HG02840 (cell line): Measurements from ENCODE around the gene SUSD1.
"Not testable (repeated sequence)": the region's sequence is repeated elsewhere in the genome, so short reads cannot be mapped to it uniquely, and the experiment has no call there.

Experiments used
- ATAC-seq: cut with Tn5 transposase; IDR thresholded peaks from one replicate; pipeline ENCODE4 v1.9.1; 2021; ENCODE audit warnings: mild to moderate bottlenecking, moderate library complexity, moderate number of reproducible peaks; ENCODE audit not compliant: unreplicated experiment, low FRiP score

SUSD1 gene

DNA sequence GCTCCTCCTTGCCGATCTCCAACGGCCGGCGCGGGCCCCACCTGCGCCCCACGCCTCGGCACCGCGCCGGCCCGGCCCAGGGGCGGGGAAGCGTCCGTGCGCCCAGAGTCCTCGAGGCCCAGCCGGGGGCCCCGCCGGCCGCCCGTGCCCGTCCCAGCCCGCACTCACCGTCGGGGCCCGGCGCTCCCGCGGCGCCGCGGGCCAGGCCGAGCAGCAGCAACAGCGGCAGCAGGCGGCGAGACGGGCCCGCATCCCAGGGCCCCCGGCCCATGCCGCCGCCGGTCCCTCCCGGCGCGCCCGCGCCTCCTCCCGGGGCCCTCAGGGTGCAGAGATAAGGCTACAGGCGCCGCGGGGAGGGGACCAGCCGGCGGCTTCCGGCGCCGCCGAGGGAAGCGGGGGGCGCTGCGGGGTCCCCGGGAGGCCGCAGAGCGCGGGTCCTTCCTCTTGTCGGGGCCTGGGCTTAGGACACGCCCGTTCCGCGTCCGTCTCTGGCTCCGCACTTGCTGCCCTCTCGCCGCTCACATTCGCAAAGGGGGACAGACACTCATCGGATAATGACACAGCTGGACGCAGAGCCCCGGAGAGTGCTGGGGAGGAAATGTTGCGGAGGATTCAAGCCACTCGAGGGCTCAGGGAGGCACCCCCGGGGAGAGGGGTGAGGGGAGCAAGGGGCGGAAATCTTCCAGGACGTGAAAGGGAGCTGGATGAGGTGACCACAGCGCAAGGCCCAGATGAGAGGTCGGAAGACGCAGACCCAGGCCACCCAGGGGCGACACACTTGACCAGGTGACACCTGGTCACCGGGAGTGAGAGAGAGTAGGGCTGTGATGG lies at the start of gene SUSD1:
SUSD1 (minus strand) TSS at position 333 of the 831 bp plus-strand sequence; CDS start at position 271, 62 bp downstream.
- ATAC-seq, result peak; percentile 42

DNA sequence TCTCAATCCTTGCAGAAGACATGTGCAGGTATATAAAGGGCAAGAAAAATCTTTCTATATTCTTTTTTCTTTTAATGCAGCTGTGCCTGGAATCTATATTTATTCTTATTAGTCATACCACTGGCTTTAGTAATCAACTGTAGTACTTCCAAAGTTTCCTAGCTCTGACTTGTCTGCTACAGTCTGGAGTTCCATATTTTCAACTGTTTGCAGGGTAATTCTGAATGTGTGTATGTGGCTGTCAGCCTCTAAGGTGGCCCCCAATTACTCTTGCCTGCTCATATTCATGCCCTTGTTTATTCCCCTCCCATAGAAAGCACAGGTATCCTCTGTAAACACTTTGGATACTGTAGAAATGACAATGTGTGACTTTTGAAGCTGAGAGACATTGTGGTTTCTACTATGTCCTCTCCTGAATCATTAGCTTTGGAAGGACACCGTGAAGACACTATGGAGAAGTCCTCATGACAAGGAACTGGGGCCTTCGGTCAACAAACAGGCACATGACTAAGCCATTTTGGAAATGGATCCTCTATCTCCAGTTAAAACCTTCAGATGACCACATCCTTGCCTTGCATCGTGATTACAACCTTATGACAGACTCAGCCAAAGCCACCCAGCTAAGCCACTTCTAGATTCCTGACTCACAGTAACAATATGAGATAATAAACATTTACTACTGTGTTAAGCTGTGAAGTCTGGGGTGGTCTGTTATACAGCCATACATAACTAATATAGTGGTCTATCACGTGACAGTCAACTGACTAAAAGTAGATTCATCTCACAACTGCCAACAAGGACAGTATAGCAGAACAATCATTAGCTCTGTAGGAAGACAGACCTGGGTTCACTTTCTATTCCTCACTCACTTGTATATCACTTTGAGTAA lies 49.5 kb upstream of the SUSD1 start:
- no peak for ATAC-seq

DNA sequence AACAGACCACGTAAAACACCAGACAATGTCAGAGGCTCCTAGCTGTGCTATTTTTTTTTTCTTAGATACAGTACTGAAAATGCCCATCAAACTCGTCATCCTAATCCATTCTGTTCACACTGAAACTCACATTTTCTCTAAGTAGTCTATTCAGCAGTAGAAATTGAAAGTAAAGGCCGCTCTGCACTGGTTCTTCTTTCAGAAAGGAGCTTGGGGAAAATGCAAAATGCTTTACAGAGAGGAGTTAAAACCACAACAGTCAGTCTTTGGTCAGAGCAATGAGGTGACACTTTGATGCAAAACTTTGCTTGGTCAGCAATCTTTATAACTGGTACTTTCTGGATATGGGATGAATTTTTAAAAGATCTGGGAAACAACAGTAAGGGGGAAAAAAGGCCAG lies 43.8 kb upstream of the SUSD1 start:
- peak; percentile 94 for ATAC-seq

DNA sequence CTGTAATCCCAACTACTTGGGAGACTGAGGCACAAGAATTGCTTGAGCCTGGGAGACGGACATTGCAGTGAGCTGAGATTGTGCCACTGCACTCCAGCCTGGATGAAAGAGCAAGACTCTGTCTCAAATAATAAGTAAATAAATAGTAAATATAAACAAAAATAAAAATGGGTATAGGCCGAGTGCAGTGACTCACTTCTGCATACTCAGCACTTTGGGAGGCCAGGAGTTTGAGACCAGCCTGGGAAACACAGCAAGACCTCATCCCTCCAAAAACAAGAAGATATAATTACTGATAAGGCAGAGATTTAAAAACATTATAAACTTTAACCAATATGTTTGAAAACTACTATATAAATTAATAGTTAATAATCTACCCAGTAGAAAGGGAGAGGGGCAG lies 37.8 kb upstream of the SUSD1 start:
- ATAC-seq, result no peak

DNA sequence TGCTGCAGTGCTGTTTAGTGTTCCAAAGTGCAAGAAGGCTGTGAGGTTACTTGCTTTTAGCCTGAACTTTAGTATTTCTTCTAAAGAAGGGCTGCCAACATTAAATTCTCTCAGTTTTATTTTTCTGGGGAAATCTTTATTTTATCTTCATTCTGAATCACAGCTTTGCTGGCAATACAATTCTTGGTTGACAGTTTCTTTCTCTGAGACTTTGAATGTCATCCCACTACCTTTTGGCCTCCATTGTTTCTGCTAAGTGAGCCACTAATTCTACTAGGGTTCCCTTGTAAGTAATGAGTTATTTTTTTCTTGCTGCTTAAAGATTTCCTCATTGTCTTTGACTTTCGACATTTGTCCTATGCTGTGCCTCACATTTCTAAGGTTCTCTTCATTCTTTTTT lies 32.4 kb upstream of the SUSD1 start:
- ATAC-seq, result no peak

DNA sequence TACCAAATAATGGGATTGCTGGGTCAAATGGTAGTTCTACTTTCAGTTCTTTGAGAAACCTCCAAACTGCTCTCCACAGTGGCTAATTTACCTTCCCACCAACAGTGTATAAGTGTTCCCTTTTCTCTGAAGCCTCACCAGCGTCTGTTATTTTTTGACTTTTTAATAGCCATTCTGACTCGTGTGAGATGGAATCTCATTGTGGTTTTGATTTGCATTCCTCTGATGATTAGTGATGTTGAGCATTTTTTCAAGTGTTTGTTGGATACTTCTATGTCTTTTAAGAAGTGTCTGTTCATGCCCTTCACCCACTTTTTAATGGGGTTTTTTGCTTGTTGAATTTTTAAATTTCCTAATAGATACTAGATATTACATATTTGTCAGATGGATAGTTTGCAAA lies 28.4 kb upstream of the SUSD1 start:
- no peak for ATAC-seq

DNA sequence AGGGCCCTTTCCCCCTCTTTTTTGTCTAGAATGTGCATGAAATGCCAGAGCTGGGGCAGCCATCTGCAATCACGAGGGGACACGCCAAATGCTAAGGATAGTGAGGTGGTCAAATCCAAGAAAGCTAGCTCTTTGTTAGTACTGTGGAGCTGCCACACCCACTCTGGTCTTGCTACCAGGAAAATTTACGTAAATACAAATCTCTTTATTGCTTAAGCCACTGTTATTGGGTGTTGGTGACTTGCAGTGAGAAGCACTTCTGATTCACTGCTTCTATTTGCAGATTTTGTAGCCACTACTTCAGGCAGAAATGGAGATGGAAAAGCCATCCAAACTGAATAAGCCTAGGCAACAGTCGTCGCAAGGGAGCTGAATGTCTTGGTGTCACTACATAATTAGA lies 25.6 kb upstream of the SUSD1 start:
- no peak for ATAC-seq

DNA sequence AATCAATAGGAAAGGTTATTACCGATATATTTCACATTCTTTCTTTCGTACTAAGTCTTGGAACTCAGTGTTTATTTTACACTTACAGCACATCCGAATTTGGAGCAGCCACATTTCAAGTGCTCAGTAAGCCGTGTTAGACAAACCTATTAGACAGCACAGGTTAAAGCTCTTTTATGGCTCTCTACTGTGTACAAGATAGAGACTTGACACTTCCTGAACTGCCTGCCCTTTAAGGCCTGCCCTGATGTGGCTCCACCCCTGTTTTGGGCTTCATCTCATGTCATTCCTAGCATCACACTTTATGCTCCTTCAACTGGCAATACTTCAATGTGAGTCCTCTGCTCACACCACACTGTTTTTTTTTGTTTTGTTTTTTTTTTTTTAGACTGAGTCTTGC lies 23.5 kb upstream of the SUSD1 start:
- ATAC-seq, result no peak

DNA sequence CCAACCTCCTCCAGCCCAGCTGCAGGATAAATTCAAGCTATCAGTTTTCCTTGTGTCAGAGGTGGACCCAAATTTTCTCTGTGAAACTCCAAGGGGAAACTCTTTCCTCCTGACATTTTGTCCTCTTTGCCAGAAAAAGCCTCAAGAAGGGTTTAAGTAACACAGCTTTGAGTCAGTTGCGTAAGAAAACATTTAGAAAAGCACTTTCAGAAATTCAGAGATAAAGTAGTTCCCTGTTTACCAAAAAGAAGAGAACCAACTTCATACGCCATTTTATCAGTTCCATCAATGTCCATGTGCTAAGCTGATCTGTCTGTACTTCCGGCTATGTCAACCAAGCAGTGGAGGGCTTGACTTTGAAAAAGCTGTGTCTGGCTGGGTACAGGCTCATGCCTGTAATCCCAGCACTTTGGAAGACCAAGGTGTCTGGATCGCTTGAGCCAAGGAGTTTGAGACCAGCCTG lies 19.9 kb upstream of the SUSD1 start:
- no peak for ATAC-seq

DNA sequence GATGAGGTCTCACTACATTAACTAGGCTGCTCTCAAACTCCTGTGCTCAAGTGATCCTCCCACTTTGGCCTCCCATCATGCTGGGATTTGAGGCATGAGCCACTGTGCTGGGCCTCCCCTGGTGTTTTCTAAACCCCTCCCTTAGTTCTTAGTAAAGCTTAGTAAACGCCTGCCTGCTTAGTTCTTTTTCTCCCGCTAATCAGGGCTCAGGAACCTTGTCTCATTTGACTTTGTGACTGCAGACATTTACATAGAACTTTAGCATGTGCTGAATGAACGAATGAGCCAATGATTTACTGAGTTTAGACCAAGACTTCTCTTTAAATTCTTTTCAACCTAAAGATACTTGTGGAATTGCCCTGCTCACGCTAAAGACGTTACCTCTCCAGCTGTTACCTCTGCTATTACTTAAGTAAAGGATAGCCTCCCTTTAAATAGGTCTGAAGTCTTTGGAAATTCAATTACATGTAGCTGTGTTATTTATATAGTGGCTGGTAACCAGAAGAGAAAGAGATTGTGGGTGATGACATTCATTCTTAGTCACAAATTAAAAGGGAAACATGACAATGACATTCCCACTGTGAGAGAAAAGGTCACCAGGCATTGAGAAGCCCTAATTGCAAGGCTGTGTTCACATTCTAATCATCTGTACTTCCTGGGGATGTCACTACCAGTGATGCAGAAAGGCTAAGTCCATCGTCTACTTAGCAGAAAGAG lies 18.6 kb upstream of the SUSD1 start:
- no peak for ATAC-seq

DNA sequence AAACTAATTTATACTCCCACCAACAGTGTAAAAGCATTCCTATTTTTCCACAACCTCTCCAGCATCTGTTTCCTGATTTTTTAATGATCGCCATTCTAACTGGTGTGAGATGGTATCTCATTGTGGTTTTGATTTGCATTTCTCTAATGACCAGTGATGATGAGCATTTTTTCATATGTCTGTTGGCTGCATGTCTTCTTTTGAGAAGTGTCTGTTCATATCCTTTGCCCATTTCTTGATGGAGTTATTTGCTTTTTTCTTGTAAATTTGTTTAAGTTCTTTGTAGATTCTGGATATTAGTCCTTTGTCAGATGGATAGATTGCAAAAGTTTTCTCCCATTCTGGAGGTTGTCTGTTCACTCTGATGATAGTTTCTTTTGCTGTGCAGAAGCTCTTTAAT lies 15.2 kb upstream of the SUSD1 start:
- ATAC-seq, result not testable (repeated sequence)

DNA sequence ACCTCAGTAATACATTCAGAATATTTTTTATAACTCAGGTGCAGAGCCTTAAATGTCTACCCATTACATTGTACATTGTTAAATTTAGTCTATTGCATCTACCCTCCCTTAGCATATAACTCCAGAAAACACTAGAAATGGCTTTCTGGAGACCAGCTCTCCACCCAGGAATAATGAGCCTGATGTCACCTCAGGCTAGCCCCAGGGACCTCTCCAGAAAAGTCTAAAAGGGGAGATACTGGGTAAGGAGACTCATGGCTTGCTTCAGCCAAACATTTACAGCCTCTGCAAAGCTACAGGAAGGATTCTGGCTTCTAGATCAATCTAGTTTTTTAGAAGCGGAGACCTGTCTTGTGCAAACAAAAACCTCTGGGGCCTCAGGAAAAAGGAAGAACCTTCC lies 13.8 kb upstream of the SUSD1 start:
- ATAC-seq, result no peak

DNA sequence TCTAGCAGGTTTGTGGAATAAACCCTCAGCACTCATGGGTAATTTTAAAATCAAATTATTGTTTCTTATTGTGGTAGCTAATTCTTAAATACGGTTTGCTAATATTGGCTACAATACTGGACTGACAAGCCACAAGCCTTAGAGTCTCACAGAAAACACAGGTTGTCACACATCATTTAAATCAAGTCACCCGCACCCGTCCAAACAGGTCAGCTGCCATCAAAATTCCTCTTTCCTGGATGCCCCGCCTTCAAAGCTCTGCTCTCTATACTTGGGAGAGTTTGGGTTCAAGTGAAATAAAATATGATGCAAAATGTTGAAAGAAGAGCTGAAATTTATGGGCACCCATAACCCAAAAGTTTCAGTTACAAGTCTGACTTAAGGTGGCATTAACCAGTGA lies 12.3 kb upstream of the SUSD1 start:
- ATAC-seq, result no peak

DNA sequence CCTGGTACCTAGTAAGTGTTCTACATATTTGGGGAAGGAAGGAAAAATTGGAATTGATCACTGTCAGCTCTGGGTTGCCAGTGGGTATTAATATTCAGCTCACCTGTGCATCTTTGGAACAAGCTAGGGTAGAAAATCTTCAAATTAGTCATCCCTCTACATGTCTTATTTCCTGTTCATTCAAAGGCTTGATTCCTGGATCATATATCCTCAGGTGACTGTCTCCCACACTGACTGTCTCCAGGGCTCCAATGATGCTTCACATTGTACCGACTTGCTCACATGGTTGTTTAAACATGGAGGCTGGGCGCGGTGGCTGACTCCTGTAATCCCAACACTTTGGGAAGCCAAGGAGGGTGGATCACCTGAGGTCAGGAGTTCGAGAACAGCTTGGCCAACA lies 11.6 kb upstream of the SUSD1 start:
- ATAC-seq, result no peak

DNA sequence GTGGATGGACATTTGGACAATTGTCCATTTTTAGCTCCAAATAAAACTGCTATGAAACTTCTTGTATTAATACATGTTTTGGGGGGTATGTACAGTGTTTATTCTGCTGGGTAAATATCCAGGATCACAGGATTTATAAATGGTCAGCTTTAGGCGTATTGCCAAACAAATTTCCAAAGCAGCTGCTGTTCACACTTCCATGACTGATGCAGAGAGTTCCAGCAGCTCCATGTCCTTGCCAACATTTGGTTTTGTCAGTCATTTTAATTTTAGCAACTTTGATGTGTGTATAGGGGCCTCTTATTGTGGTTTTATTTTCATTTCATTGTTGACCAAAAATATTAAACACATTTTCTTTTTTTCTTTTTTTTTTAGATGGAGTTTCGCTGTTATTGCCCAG lies 9.8 kb upstream of the SUSD1 start:
- no peak for ATAC-seq

DNA sequence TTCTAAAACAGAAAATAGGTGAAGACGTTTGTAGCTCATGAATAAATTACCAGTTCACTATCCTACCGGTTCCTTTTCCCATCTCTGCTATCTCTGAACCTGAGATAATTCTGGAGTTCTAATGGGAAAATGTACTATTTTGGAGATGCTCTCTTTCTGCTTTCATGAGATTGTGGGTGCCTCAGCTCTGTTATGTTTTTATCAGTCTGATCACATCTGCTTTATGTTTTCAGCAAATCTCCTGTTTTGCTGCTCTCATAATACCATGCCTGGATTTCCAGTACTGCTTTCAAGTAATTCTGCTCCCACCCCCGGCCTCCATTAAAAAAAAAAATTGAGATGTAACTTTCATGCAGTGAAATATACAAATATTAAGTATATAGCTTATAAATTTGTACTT lies 9.1 kb upstream of the SUSD1 start:
- ATAC-seq, result no peak

DNA sequence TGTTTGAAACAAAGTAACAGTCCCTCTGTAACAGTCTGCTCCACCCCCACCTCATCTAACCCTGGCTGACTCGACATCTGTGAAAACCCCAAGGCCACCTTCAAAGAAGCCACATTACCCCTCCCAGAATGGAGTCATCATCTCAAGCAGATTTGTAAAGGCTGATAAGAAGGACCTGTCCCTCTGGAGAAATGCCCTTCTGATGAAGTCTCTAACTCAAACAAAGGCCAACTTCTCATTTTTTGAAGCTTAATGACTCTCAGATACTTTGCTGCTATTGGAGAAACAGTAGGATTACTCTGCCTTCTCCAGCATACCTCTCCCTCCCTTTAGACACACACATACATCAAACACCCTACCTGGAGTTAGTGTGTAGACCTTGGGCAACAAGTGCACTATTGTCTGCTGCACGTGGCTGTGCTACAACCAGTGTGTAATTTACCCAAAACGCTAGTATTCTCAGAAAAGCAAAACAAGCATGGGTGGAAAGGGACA lies 5.3 kb upstream of the SUSD1 start:
- no peak for ATAC-seq

DNA sequence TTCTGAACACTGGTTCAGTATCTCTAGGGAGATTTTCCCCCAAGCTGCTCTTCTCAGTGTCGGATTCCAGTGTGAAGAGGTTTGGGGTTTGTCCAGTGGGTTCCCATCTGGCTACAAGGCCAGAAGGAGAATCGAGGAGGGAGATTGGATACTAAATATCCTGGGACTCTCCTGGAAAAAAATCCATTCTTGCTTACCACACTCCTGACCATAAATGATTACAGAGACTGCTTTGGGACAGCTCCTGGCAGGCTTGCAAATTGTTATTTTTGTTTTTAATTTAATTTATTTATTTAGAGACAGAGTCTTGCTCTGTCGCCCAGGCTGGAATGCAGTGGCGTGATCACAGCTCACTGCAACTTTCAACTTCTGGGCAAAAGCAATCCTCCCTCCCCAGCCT lies 4.7 kb upstream of the SUSD1 start:
- ATAC-seq, result no peak

DNA sequence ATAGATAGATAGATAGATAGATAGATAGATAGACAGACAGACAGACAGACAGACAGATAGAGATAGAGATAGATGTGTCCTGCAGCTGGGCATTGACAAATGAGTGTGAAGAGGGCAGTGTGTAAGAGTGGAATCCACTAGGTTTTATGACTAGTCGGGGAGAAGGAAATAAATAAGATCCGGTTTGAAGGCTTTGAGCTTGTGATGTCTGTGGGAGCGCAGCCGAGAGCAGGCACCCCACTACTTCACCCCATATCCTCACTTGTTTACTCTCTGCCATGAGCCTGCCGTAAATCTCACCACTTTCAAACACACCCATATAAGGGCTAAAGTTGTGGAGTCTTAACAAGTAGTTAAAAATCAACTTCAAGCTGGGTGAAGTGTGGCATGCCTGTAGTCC lies 1.4 kb upstream of the SUSD1 start:
- ATAC-seq, result no peak

DNA sequence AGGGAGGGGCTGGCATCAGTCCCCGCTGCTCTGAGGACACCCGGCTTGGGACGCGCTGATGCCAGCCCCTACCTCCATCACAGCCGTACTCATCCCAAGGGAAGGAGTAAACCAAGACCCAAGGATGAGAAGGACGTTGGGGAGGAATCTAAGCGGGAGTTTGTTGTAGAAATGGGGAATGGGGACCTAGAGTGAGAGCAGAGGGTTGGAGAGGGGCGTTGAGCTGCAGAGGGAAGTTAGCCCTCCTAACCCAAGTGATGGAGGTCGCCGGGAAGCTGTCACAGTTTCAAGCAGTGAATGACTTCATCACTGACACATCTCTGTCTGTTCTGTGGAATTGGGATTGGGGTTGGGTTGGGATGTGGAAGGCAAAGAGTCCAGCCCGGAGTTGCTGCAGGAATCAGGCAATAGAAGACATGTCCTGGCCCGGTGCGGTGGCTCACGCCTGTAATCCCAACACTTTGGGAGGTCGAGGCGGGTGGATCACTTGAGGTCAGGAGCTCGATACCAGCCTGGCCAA lies 759 bp upstream of the SUSD1 start:
- ATAC-seq, result no peak
